K562 (cell line): ENCODE results near the gene WFDC8.

Experiments used
- EZH2 ChIP-seq: IDR thresholded peaks from 2 replicates; pipeline ENCODE4 v1.6.1; 2012; ENCODE audit warnings: low read depth, mild to moderate bottlenecking, inconsistent platforms, low read length, borderline replicate concordance
- GATAD2B ChIP-seq: fragments of 450-650 bp; IDR thresholded peaks from 2 replicates; pipeline ENCODE4 v1.6.1; 2017; ENCODE audit warnings: mild to moderate bottlenecking, borderline replicate concordance
- HDAC2 ChIP-seq: fragments of 450-650 bp; IDR thresholded peaks from 2 replicates; pipeline ENCODE4 v1.6.1; 2016; ENCODE audit warnings: mild to moderate bottlenecking
- RFX7 ChIP-seq: fragments of 250-450 bp; sonication (Bioruptor Pico); IDR thresholded peaks from 2 replicates; pipeline ENCODE4 v1.5.1; 2021; ENCODE audit warnings: mild to moderate bottlenecking
- TAF1 ChIP-seq: IDR thresholded peaks from 2 replicates; pipeline ENCODE4 v1.6.1; 2011; ENCODE audit warnings: mild to moderate bottlenecking, low read length, moderate library complexity; ENCODE audit not compliant: insufficient read depth, control insufficient read depth, severe bottlenecking; ENCODE audit errors: extremely low read depth
- TAF15 ChIP-seq: fragments of 200-400 bp; formaldehyde crosslinking; IDR thresholded peaks from 2 replicates; pipeline ENCODE4 v1.6.1; 2017; ENCODE audit warnings: mild to moderate bottlenecking, low read depth, low read length, moderate library complexity
- ZNF76 ChIP-seq: fragments of 250-450 bp; sonication (Bioruptor Pico); IDR thresholded peaks from 2 replicates; pipeline ENCODE4 v1.4.0; 2020; ENCODE audit warnings: mild to moderate bottlenecking, moderate library complexity, borderline replicate concordance
- TF ChIP-seq, protein P1 (sequence below), 3 experiments: IDR thresholded peaks in 2 of 3; conservative IDR thresholded peaks in 1 of 3; 2 replicates each; pipeline ENCODE4 v1.5.1; 2011 to 2012; ENCODE audit warnings: low read length in 3 of 3, mild to moderate bottlenecking in 3 of 3, control low read depth in 2 of 3, improper control_type of control experiment in 1 of 3, inconsistent platforms in 1 of 3, low read depth in 1 of 3, mixed read lengths in 1 of 3, moderate library complexity in 1 of 3; ENCODE audit not compliant: insufficient read depth in 2 of 3
- TF ChIP-seq, protein P2 (sequence below): sonication (generic); formaldehyde crosslinking; IDR thresholded peaks from 2 replicates; pipeline ENCODE4 v1.8.0; 2023; ENCODE audit warnings: mild to moderate bottlenecking, missing genetic modification reagents
- TF ChIP-seq, protein P3 (sequence below): fragments of 250-450 bp; sonication (Bioruptor Pico); IDR thresholded peaks from 2 replicates; pipeline ENCODE4 v1.5.1; 2021; ENCODE audit warnings: mild to moderate bottlenecking

DNA sequence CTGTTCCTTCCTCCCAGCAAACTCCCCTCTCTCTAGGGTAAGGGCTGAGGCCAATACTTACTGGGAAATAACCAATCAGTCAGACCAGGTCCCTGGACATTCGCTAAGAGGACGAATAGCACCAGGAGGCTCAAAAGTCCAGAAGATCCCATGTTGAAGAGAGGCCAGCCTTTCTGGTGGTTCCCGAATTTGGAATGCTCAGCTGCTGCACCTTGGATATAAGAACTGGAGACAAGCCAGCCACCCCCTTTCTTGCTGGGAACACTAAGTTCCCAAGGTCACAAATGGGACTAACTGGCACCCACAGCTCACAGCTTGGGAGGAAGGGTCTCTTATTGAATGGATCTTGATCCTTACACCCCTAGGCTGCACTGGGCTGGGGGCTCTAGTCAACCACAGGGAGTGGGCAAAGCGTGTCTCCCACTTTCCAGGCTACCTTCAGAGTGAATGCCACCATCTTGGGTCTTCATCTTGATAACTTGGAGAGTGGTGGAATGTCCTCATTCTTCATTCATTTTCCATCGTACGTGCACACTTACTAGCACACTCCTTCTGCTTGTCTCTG is 31.8 kb downstream of the WFDC8 start, which contains the start of gene EPPIN:
- TF ChIP-seq, protein P1, sequence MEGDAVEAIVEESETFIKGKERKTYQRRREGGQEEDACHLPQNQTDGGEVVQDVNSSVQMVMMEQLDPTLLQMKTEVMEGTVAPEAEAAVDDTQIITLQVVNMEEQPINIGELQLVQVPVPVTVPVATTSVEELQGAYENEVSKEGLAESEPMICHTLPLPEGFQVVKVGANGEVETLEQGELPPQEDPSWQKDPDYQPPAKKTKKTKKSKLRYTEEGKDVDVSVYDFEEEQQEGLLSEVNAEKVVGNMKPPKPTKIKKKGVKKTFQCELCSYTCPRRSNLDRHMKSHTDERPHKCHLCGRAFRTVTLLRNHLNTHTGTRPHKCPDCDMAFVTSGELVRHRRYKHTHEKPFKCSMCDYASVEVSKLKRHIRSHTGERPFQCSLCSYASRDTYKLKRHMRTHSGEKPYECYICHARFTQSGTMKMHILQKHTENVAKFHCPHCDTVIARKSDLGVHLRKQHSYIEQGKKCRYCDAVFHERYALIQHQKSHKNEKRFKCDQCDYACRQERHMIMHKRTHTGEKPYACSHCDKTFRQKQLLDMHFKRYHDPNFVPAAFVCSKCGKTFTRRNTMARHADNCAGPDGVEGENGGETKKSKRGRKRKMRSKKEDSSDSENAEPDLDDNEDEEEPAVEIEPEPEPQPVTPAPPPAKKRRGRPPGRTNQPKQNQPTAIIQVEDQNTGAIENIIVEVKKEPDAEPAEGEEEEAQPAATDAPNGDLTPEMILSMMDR (IDR thresholded peaks at IDR 0.05 in 2 of 3, conservative IDR thresholded peaks at IDR 0.05 in 1 of 3; ENCODE audit: insufficient read depth in 2 of 3, low read depth in 1 of 3, low read length in 3 of 3), result no peak
- TF ChIP-seq, protein P2, sequence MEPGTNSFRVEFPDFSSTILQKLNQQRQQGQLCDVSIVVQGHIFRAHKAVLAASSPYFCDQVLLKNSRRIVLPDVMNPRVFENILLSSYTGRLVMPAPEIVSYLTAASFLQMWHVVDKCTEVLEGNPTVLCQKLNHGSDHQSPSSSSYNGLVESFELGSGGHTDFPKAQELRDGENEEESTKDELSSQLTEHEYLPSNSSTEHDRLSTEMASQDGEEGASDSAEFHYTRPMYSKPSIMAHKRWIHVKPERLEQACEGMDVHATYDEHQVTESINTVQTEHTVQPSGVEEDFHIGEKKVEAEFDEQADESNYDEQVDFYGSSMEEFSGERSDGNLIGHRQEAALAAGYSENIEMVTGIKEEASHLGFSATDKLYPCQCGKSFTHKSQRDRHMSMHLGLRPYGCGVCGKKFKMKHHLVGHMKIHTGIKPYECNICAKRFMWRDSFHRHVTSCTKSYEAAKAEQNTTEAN (CRISPR knock-in tag), result no peak
- no peak for TF ChIP-seq HDAC2
- TF ChIP-seq, protein P3, sequence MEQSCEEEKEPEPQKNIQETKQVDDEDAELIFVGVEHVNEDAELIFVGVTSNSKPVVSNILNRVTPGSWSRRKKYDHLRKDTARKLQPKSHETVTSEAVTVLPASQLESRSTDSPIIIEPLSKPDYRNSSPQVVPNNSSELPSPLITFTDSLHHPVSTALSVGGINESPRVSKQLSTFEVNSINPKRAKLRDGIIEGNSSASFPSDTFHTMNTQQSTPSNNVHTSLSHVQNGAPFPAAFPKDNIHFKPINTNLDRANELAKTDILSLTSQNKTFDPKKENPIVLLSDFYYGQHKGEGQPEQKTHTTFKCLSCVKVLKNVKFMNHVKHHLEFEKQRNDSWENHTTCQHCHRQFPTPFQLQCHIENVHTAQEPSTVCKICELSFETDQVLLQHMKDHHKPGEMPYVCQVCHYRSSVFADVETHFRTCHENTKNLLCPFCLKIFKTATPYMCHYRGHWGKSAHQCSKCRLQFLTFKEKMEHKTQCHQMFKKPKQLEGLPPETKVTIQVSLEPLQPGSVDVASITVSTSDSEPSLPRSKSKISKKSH (CRISPR knock-in tag), result no peak
- no peak for TF ChIP-seq RFX7 (CRISPR knock-in tag)
- TF ChIP-seq GATAD2B, result no peak
- no peak for TF ChIP-seq EZH2
- no peak for TF ChIP-seq ZNF76 (CRISPR knock-in tag)
- TF ChIP-seq TAF15, result no peak
- TF ChIP-seq TAF1, result no peak
